Measurements from ENCODE around the gene ATP2B2. TPM values are rescaled to one million over a fixed set of nuclear protein-coding genes. Genes with fewer than 3 reads are reported as not detected.
"Not testable (repeated sequence)": the region's sequence is repeated elsewhere in the genome, so short reads cannot be mapped to it uniquely, and the experiment has no call there.

Gene ATP2B2
- total RNA-seq, 1 experiment from 2014 or later: 0.21 TPM

GRCh38 chr3:10392244-10392643 is 113.1 kb downstream of the ATP2B2 start:
- Histone ChIP-seq H3K36me3 (replicated peaks; ENCODE audit: control insufficient read depth, insufficient read depth, low read length) (no peaks in the 10 kb centered on the region), H3K27me3 (ENCODE audit: control insufficient read depth, insufficient read depth, low read length) (no peaks in the 10 kb centered on the region), H3K4me3 (ENCODE audit: insufficient read depth, low read depth, low read length) (no peak overlapping the region)
- peak; percentile 72 for DNase-seq

- no peaks in the 10 kb centered on the region for H3K36me3 ChIP-seq (replicated peaks; ENCODE audit: control insufficient read depth, insufficient read depth, low read length)
- DNase-seq: no peak
- H3K4me3 ChIP-seq (ENCODE audit: insufficient read depth, low read depth, low read length): no peak overlapping the region
- no peaks in the 10 kb centered on the region for H3K27me3 ChIP-seq (ENCODE audit: control insufficient read depth, insufficient read depth, low read length)
Measured at GRCh38 chr3:10391391-10391790, 114.0 kb downstream of the ATP2B2 start.

GRCh38 chr3:10390641-10391373 is 114.6 kb downstream of the ATP2B2 start:
- no peak for DNase-seq

GRCh38 chr3:10389995-10390394 is 115.4 kb downstream of the ATP2B2 start:
- H3K27me3 ChIP-seq (ENCODE audit: control insufficient read depth, insufficient read depth, low read length): no peaks in the 10 kb centered on the region
- DNase-seq: no peak
- H3K4me3 ChIP-seq (ENCODE audit: insufficient read depth, low read depth, low read length): no peak overlapping the region
- H3K36me3 ChIP-seq (replicated peaks; ENCODE audit: control insufficient read depth, insufficient read depth, low read length): no peaks in the 10 kb centered on the region

More at GRCh38 chr3:10390641-10391373, 114.6 kb downstream of the ATP2B2 start:
- H3K4me3 ChIP-seq (ENCODE audit: insufficient read depth, low read depth, low read length): no peak overlapping the region
- H3K27me3 ChIP-seq (ENCODE audit: control insufficient read depth, insufficient read depth, low read length): no peaks in the 10 kb centered on the region
- no peaks in the 10 kb centered on the region for H3K36me3 ChIP-seq (replicated peaks; ENCODE audit: control insufficient read depth, insufficient read depth, low read length)

- H3K36me3 ChIP-seq (replicated peaks; ENCODE audit: control insufficient read depth, insufficient read depth, low read length): no peaks in the 10 kb centered on the region
- no peaks in the 10 kb centered on the region for H3K27me3 ChIP-seq (ENCODE audit: control insufficient read depth, insufficient read depth, low read length)
- no peak overlapping the region for H3K4me3 ChIP-seq (ENCODE audit: insufficient read depth, low read depth, low read length)
- no peak for DNase-seq
Measured at GRCh38 chr3:10389339-10389738, 116.0 kb downstream of the ATP2B2 start.

- Histone ChIP-seq H3K4me3 (ENCODE audit: insufficient read depth, low read depth, low read length) (no peak overlapping the region), H3K27me3 (ENCODE audit: control insufficient read depth, insufficient read depth, low read length) (no peaks in the 10 kb centered on the region), H3K36me3 (replicated peaks; ENCODE audit: control insufficient read depth, insufficient read depth, low read length) (no peaks in the 10 kb centered on the region)
- no peak for DNase-seq
Measured at GRCh38 chr3:10387881-10388609, 117.3 kb downstream of the ATP2B2 start.

GRCh38 chr3:10386121-10386520 is 119.3 kb downstream of the ATP2B2 start:
- Histone ChIP-seq H3K27me3 (ENCODE audit: control insufficient read depth, insufficient read depth, low read length) (no peaks in the 10 kb centered on the region), H3K4me3 (ENCODE audit: insufficient read depth, low read depth, low read length) (no peak overlapping the region), H3K36me3 (replicated peaks; ENCODE audit: control insufficient read depth, insufficient read depth, low read length) (no peaks in the 10 kb centered on the region)
- no peak for DNase-seq

- DNase-seq: no peak
- no peak overlapping the region for H3K4me3 ChIP-seq (ENCODE audit: insufficient read depth, low read depth, low read length)
- no peaks in the 10 kb centered on the region for H3K36me3 ChIP-seq (replicated peaks; ENCODE audit: control insufficient read depth, insufficient read depth, low read length)
- no peaks in the 10 kb centered on the region for H3K27me3 ChIP-seq (ENCODE audit: control insufficient read depth, insufficient read depth, low read length)
Measured at GRCh38 chr3:10384541-10385360, 120.6 kb downstream of the ATP2B2 start.

GRCh38 chr3:10383850-10384248 is 121.5 kb downstream of the ATP2B2 start:
- no peak overlapping the region for H3K4me3 ChIP-seq (ENCODE audit: insufficient read depth, low read depth, low read length)

GRCh38 chr3:10382892-10383849 is 122.2 kb downstream of the ATP2B2 start:
- Histone ChIP-seq H3K27me3 (ENCODE audit: control insufficient read depth, insufficient read depth, low read length) (no peaks in the 10 kb centered on the region), H3K4me3 (ENCODE audit: insufficient read depth, low read depth, low read length) (no peak overlapping the region), H3K36me3 (replicated peaks; ENCODE audit: control insufficient read depth, insufficient read depth, low read length) (no peaks in the 10 kb centered on the region)
- DNase-seq: no peak

More at GRCh38 chr3:10383850-10384248, 121.5 kb downstream of the ATP2B2 start:
- no peak for DNase-seq
- no peaks in the 10 kb centered on the region for H3K36me3 ChIP-seq (replicated peaks; ENCODE audit: control insufficient read depth, insufficient read depth, low read length)
- no peaks in the 10 kb centered on the region for H3K27me3 ChIP-seq (ENCODE audit: control insufficient read depth, insufficient read depth, low read length)

- H3K4me3 ChIP-seq (ENCODE audit: insufficient read depth, low read depth, low read length); H3K36me3 ChIP-seq (replicated peaks; ENCODE audit: control insufficient read depth, insufficient read depth, low read length); DNase-seq; H3K27me3 ChIP-seq (ENCODE audit: control insufficient read depth, insufficient read depth, low read length): not testable (repeated sequence)
Measured at GRCh38 chr3:10382445-10382844, 122.9 kb downstream of the ATP2B2 start.

GRCh38 chr3:10381336-10381735 is 124.0 kb downstream of the ATP2B2 start:
- no peak overlapping the region for H3K4me3 ChIP-seq (ENCODE audit: insufficient read depth, low read depth, low read length)
- no peaks in the 10 kb centered on the region for H3K36me3 ChIP-seq (replicated peaks; ENCODE audit: control insufficient read depth, insufficient read depth, low read length)
- H3K27me3 ChIP-seq (ENCODE audit: control insufficient read depth, insufficient read depth, low read length): no peaks in the 10 kb centered on the region
- DNase-seq: no peak

DNA sequence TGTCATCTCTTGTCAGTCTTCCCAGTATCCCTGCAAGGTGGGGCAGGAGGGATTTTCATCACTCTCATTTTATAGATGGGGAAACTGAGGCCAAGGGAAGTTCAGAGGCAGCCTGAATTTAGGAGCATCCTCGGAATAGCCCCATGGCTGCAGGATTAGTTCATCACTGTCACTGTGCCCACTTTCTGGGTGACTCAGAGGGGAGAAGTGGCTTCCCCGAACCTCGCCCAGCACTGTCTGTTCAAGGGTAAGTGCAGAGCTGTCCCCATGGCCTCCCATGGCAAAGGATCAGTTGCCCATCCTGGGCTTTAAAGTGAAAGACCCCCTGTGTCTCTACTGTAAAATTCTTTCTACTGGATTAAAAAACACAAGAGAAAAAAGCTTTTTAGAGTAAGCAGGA is 124.5 kb downstream of the ATP2B2 start:
- no peaks in the 10 kb centered on the region for H3K36me3 ChIP-seq (replicated peaks; ENCODE audit: control insufficient read depth, insufficient read depth, low read length)
- no peaks in the 10 kb centered on the region for H3K27me3 ChIP-seq (ENCODE audit: control insufficient read depth, insufficient read depth, low read length)
- H3K4me3 ChIP-seq (ENCODE audit: insufficient read depth, low read depth, low read length): no peak overlapping the region
- DNase-seq: no peak

- no peak for DNase-seq
- H3K36me3 ChIP-seq (replicated peaks; ENCODE audit: control insufficient read depth, insufficient read depth, low read length): no peaks in the 10 kb centered on the region
- H3K4me3 ChIP-seq (ENCODE audit: insufficient read depth, low read depth, low read length): no peak overlapping the region
- no peaks in the 10 kb centered on the region for H3K27me3 ChIP-seq (ENCODE audit: control insufficient read depth, insufficient read depth, low read length)
Measured at GRCh38 chr3:10379961-10380360, 125.4 kb downstream of the ATP2B2 start.

Data from H7 (cell line).